CD4-positive, alpha-beta memory T cell (primary cell): ENCODE data around the gene MTCP1. TPM values are rescaled to one million over a fixed set of nuclear protein-coding genes. Genes with fewer than 3 reads are reported as not detected.
A peak's percentile ranks its signal among the peaks of the same experiment; 100 is the strongest.

Experiments used
- CTCF ChIA-PET: fragments of 350-600 bp; sonication (Branson Sonifier 250); formaldehyde crosslinking; loops from one replicate; lab custom pipeline; 2021; ENCODE audit warnings: inconsistent platforms; ENCODE audit not compliant: partially characterized antibody; lab: Charles Lee
- POLR2A ChIA-PET: fragments of 350-600 bp; sonication (Branson Sonifier 250); formaldehyde crosslinking; loops from one replicate; lab custom pipeline; 2021; ENCODE audit not compliant: partially characterized antibody; lab: Charles Lee
- DNase-seq, 5 donors: peaks; one replicate each; pipeline versions ENCODE4 v3.0.0 to v3.0.0-alpha.2; 2020 to 2022; ENCODE audit warnings: mixed read lengths in 1 of 5
- H3K27ac ChIP-seq: one replicate; pipeline ENCODE4 v1.7.0; 2013; ENCODE audit warnings: low read depth, low read length
- H3K27me3 ChIP-seq: 2 replicates; pipeline ENCODE4 v1.7.0; 2013; ENCODE audit warnings: mild to moderate bottlenecking, low read length, moderate library complexity; ENCODE audit not compliant: insufficient read depth
- H3K36me3 ChIP-seq: 2 replicates; pipeline ENCODE4 v1.7.0; 2013; ENCODE audit warnings: mild to moderate bottlenecking, low read length, moderate library complexity; ENCODE audit not compliant: insufficient read depth
- H3K4me1 ChIP-seq: 2 replicates; pipeline ENCODE4 v1.7.0; 2013; ENCODE audit warnings: mild to moderate bottlenecking, low read length, moderate library complexity; ENCODE audit not compliant: insufficient read depth
- H3K4me3 ChIP-seq, 2 donors: one replicate each; pipeline ENCODE4 v1.7.0; 2013; ENCODE audit warnings: low read length in 2 of 2, mild to moderate bottlenecking in 1 of 2
- H3K9me3 ChIP-seq, 2 donors: one replicate each; pipeline ENCODE4 v1.7.0; 2013; ENCODE audit warnings: low read length in 2 of 2, control low read depth in 1 of 2; ENCODE audit not compliant: control insufficient read depth in 1 of 2
- H3K27ac Mint-ChIP-seq, 7 donors: one replicate each; pipeline ENCODE4 v1.8.0; 2020 to 2021; ENCODE audit warnings: mixed read lengths in 7 of 7, mild to moderate bottlenecking in 6 of 7, inconsistent platforms in 3 of 7, moderate library complexity in 3 of 7
- H3K27me3 Mint-ChIP-seq, 2 donors: one replicate each; pipeline ENCODE4 v1.8.0; 2020 to 2021; ENCODE audit warnings: mixed read lengths in 2 of 2
- H3K36me3 Mint-ChIP-seq, 2 donors: one replicate each; pipeline ENCODE4 v1.8.0; 2020 to 2021; ENCODE audit warnings: mixed read lengths in 2 of 2, inconsistent platforms in 1 of 2, mild to moderate bottlenecking in 1 of 2
- H3K4me1 Mint-ChIP-seq, 4 donors: one replicate each; pipeline ENCODE4 v1.8.0; 2020 to 2021; ENCODE audit warnings: mixed read lengths in 4 of 4, mild to moderate bottlenecking in 1 of 4
- H3K4me3 Mint-ChIP-seq, 8 donors: one replicate each; pipeline ENCODE4 v1.8.0; 2020 to 2021; ENCODE audit warnings: mixed read lengths in 8 of 8, mild to moderate bottlenecking in 7 of 8, moderate library complexity in 6 of 8, inconsistent platforms in 3 of 8
- H3K9me3 Mint-ChIP-seq, 8 donors: one replicate each; pipeline ENCODE4 v1.8.0; 2020 to 2021; ENCODE audit warnings: mixed read lengths in 8 of 8, mild to moderate bottlenecking in 5 of 8, inconsistent platforms in 3 of 8, moderate library complexity in 1 of 8
- intact Hi-C: fragments of 100-400 bp; cut with micrococcal nuclease; formaldehyde crosslinking; loops from one replicate; pipeline ENCODE4 v1.15.1; 2023
- polyA plus RNA-seq, 2 donors: library from polyadenylated mRNA; unstranded; fragments of 300-500 nt; fragmentation: Illumina TruSeq; gene quantifications; one replicate each; pipeline ENCODE4 v1.2.3, GENCODE V29; 2021
- total RNA-seq, 2 experiments: library from RNA; stranded (reverse); gene quantifications; one replicate each; pipeline ENCODE4 v1.2.3, GENCODE V29; 2021

MTCP1 gene
- total and polyA plus RNA-seq, 4 experiments from 2014 or later = 21.8 to 44.1 (median 25.1) TPM

GRCh38 chrX:155046129-155046810 lies 24.7 kb downstream of the MTCP1 start:
- Mint-ChIP-seq H3K27ac (peak overlapping the region in 2 of 7 donors; percentile 7 to 70), H3K4me3 (no peak overlapping the region), H3K27me3 (no peaks in the 10 kb centered on the region), H3K36me3 (peaks cover 0 to 34% of the 10 kb centered on the region in 2 donors), H3K9me3 (no peaks in the 10 kb centered on the region), H3K4me1 (peaks cover 0 to 9% (median 8%) of the 10 kb centered on the region in 4 donors)
- CTCF ChIA-PET = no interaction called here
- Histone ChIP-seq H3K4me3 (no peak overlapping the region), H3K36me3 (no peaks in the 10 kb centered on the region), H3K27me3 (no peaks in the 10 kb centered on the region), H3K4me1 (no peaks in the 10 kb centered on the region), H3K9me3 (no peaks in the 10 kb centered on the region), H3K27ac (no peak overlapping the region)
- DNase-seq = no peak
- POLR2A ChIA-PET = no interaction called here
- intact Hi-C loops = no loop called here

- Mint-ChIP-seq H3K4me3 (no peak overlapping the region), H3K27ac (no peak overlapping the region), H3K36me3 (peaks cover 23 to 46% of the 10 kb centered on the region in 2 donors), H3K9me3 (peaks cover 0 to 19% (median 4%) of the 10 kb centered on the region in 8 donors), H3K4me1 (peaks cover 13 to 25% (median 15%) of the 10 kb centered on the region in 4 donors), H3K27me3 (no peaks in the 10 kb centered on the region)
- DNase-seq = no peak
- Histone ChIP-seq H3K4me1 (no peaks in the 10 kb centered on the region), H3K9me3 (no peaks in the 10 kb centered on the region), H3K27ac (no peak overlapping the region), H3K36me3 (peaks cover 5% of the 10 kb centered on the region), H3K27me3 (no peaks in the 10 kb centered on the region), H3K4me3 (no peak overlapping the region)
- POLR2A ChIA-PET = no interaction called here
- intact Hi-C loops = no loop called here
- CTCF ChIA-PET = no interaction called here
These were observed 35.2 kb downstream of the MTCP1 start for GRCh38 chrX:155035688-155036087.

GRCh38 chrX:155031657-155032056 lies 39.3 kb downstream of the MTCP1 start:
- H3K36me3 ChIP-seq = peaks cover 5% of the 10 kb centered on the region
- H3K9me3 ChIP-seq = no peaks in the 10 kb centered on the region
- Mint-ChIP-seq H3K36me3 (peaks cover 20 to 29% of the 10 kb centered on the region in 2 donors), H3K27me3 (no peaks in the 10 kb centered on the region), H3K4me3 (no peak overlapping the region), H3K9me3 (peaks cover 0 to 16% (median 3%) of the 10 kb centered on the region in 8 donors), H3K27ac (peak overlapping the region in 1 of 7 donors; percentile 27), H3K4me1 (peaks cover 9 to 32% (median 22%) of the 10 kb centered on the region in 4 donors)
- H3K4me3 ChIP-seq = no peak overlapping the region
- DNase-seq = no peak
- H3K4me1 ChIP-seq = peaks cover 15% of the 10 kb centered on the region
- ChIA-PET POLR2A (no interaction called here), CTCF (interaction anchor here (0.7 kb wide), 1 partner anchor 93 kb away, joined by 3 read pairs; no protein-coding TSS in a partner anchor)
- intact Hi-C loops = no loop called here
- no peak overlapping the region for H3K27ac ChIP-seq
- no peaks in the 10 kb centered on the region for H3K27me3 ChIP-seq

- no peaks in the 10 kb centered on the region for H3K27me3 ChIP-seq
- ChIA-PET POLR2A (interaction anchor here (0.7 kb wide), 1 partner anchor 41 kb away, joined by 3 read pairs; no protein-coding TSS in a partner anchor), CTCF (interaction anchor here (1.4 kb wide), 1 partner anchor 28 kb away, joined by 5 read pairs; no protein-coding TSS in a partner anchor)
- Mint-ChIP-seq H3K4me3 (peak overlapping the region in 4 of 8 donors; percentile 1 to 93 (median 12)), H3K27ac (peak overlapping the region in 3 of 7 donors; percentile 81 to 97 (median 86)), H3K27me3 (no peaks in the 10 kb centered on the region), H3K4me1 (peaks cover 9 to 36% (median 21%) of the 10 kb centered on the region in 4 donors), H3K36me3 (peaks cover 0 to 6% of the 10 kb centered on the region in 2 donors), H3K9me3 (peaks cover 0 to 7% (median 0%) of the 10 kb centered on the region in 8 donors)
- no peak for DNase-seq
- intact Hi-C loops = no loop called here
- no peak overlapping the region for H3K4me3 ChIP-seq
- H3K4me1 ChIP-seq = peaks cover 15% of the 10 kb centered on the region
- H3K9me3 ChIP-seq = no peaks in the 10 kb centered on the region
- H3K36me3 ChIP-seq = peaks cover 5% of the 10 kb centered on the region
- H3K27ac ChIP-seq = no peak overlapping the region
These were observed 42.1 kb downstream of the MTCP1 start for GRCh38 chrX:155028877-155029291.

- H3K9me3 ChIP-seq = no peaks in the 10 kb centered on the region
- H3K4me1 ChIP-seq = peaks cover 15% of the 10 kb centered on the region
- intact Hi-C loops = no loop called here
- peak overlapping the region; percentile 94 for H3K27ac ChIP-seq
- no peaks in the 10 kb centered on the region for H3K36me3 ChIP-seq
- H3K27me3 Mint-ChIP-seq = no peaks in the 10 kb centered on the region
- H3K4me1 Mint-ChIP-seq = peaks cover 9 to 36% (median 20%) of the 10 kb centered on the region in 4 donors
- H3K27me3 ChIP-seq = no peaks in the 10 kb centered on the region
- peak overlapping the region; percentile 95 to 97 (median 96) for H3K27ac Mint-ChIP-seq
- DNase-seq = no peak
- peaks cover 0 to 7% (median 0%) of the 10 kb centered on the region in 8 donors for H3K9me3 Mint-ChIP-seq
- peaks cover 0 to 6% of the 10 kb centered on the region in 2 donors for H3K36me3 Mint-ChIP-seq
- ChIA-PET POLR2A (interaction anchor here (0.7 kb wide), 1 partner anchor 42 kb away, joined by 3 read pairs; no protein-coding TSS in a partner anchor), CTCF (interaction anchor here (1.4 kb wide), 1 partner anchor 29 kb away, joined by 5 read pairs; no protein-coding TSS in a partner anchor)
- peak overlapping the region; percentile 73 to 82 for H3K4me3 ChIP-seq
- H3K4me3 Mint-ChIP-seq = peak overlapping the region; percentile 49 to 93 (median 90)
These were observed 42.8 kb downstream of the MTCP1 start for GRCh38 chrX:155028129-155028528.

- Mint-ChIP-seq H3K9me3 (peaks cover 0 to 7% (median 0%) of the 10 kb centered on the region in 8 donors), H3K27ac (peak overlapping the region; percentile 95 to 97 (median 96)), H3K4me3 (peak overlapping the region; percentile 86 to 93 (median 90)), H3K27me3 (no peaks in the 10 kb centered on the region), H3K4me1 (peaks cover 9 to 36% (median 20%) of the 10 kb centered on the region in 4 donors), H3K36me3 (peaks cover 0 to 6% of the 10 kb centered on the region in 2 donors)
- ChIA-PET CTCF (interaction anchor here (1.1 to 1.4 kb wide), 2 partner anchors 29 kb away, joined by 5 read pairs; no protein-coding TSS in a partner anchor), POLR2A (interaction anchor here (0.8 to 1.4 kb wide), 8 partner anchors 10 to 48 kb away, joined by 3 to 10 read pairs (median 7); partner anchors contain the start of genes BRCC3, CMC4 and MTCP1)
- peak overlapping the region; percentile 94 for H3K27ac ChIP-seq
- no peaks in the 10 kb centered on the region for H3K36me3 ChIP-seq
- intact Hi-C loops = loop anchor here (2.0 kb wide), 4 partner anchors 29 to 739 kb away; no protein-coding TSS in a partner anchor
- H3K27me3 ChIP-seq = no peaks in the 10 kb centered on the region
- H3K9me3 ChIP-seq = no peaks in the 10 kb centered on the region
- peaks cover 15% of the 10 kb centered on the region for H3K4me1 ChIP-seq
- peak overlapping the region; percentile 73 to 82 for H3K4me3 ChIP-seq
- DNase-seq = peak; percentile 12 to 52 (median 27)
These were observed 43.3 kb downstream of the MTCP1 start for GRCh38 chrX:155027509-155028066.
